Adipose tissue (tissue), 3 donors: ENCODE results near the gene VAV2. TPM values are rescaled to one million over a fixed set of nuclear protein-coding genes. Genes with fewer than 3 reads are reported as not detected.

Source experiments
- H3K27ac ChIP-seq: one replicate; pipeline ENCODE4 v1.5.1; 2013; ENCODE audit warnings: low read depth, low read length
- WGBS, 3 donors: extraction: QIAGEN DNeasy Blood & Tissue Kit; methylation state at CpG; one replicate each; pipeline ENCODE4 v1.1.7; 2013; 5-methylcytosine and 5-hydroxymethylcytosine counted together
- polyA plus RNA-seq, 3 donors: library from polyadenylated mRNA; stranded (reverse); fragments of 200-250 nt; gene quantifications; one replicate each; pipeline ENCODE4 v1.2.3, GENCODE V29; 2013
- donor health status: healthy with polysubstance abuse.
- donor health status: Bipolar disorder and iron deficiency.
- donor health status: healthy.

VAV2 gene
- polyA plus RNA-seq, 3 donors: 6.0 to 15.2 (median 6.9) TPM

GRCh38 chr9:133987446-133987788, 4.7 kb downstream of the VAV2 start:
- H3K27ac ChIP-seq: no peak overlapping the region
- WGBS, 3 donors: 83 to 88% (median 86%) methylated on average over 14 of the region's 14 CpGs

GRCh38 chr9:133986774-133987445, 5.2 kb downstream of the VAV2 start:
- 81 to 93% (median 88%) methylated on average over 13 of the region's 13 CpGs for WGBS, 3 donors
- no peak overlapping the region for H3K27ac ChIP-seq

- no peak overlapping the region for H3K27ac ChIP-seq
- 76 to 77% (median 77%) methylated on average over 6 of the region's 6 CpGs for WGBS, 3 donors
Measured at GRCh38 chr9:133986061-133986460, 6.1 kb downstream of the VAV2 start.

- no peak overlapping the region for H3K27ac ChIP-seq
- 80 to 88% (median 87%) methylated on average over 24 to 25 of the region's 25 CpGs for WGBS, 3 donors
Measured at GRCh38 chr9:133982971-133983720, 9.0 kb downstream of the VAV2 start.

- H3K27ac ChIP-seq: no peak overlapping the region
- 68 to 94% (median 90%) methylated on average over 28 of the region's 28 CpGs for WGBS, 3 donors
Measured at GRCh38 chr9:133981958-133982681, 10.0 kb downstream of the VAV2 start.

- WGBS, 3 donors: 84 to 91% (median 89%) methylated on average over 14 of the region's 14 CpGs
- no peak overlapping the region for H3K27ac ChIP-seq
Measured at GRCh38 chr9:133981589-133981957, 10.6 kb downstream of the VAV2 start.

- H3K27ac ChIP-seq: no peak overlapping the region
- 66 to 92% (median 90%) methylated on average over 25 of the region's 25 CpGs for WGBS, 3 donors
Measured at GRCh38 chr9:133980864-133981588, 11.1 kb downstream of the VAV2 start.

- 39 to 83% (median 77%) methylated on average over 21 to 22 of the region's 22 CpGs for WGBS, 3 donors
- no peak overlapping the region for H3K27ac ChIP-seq
Measured at GRCh38 chr9:133979921-133980863, 11.9 kb downstream of the VAV2 start.

- no peak overlapping the region for H3K27ac ChIP-seq
- 27 to 29% (median 28%) methylated on average over 33 to 37 of the region's 37 CpGs for WGBS, 3 donors
Measured at GRCh38 chr9:133979273-133979920, 12.7 kb downstream of the VAV2 start.

GRCh38 chr9:133978899-133979272, 13.2 kb downstream of the VAV2 start:
- 34 to 48% (median 45%) methylated on average over 15 to 16 of the region's 16 CpGs for WGBS, 3 donors
- no peak overlapping the region for H3K27ac ChIP-seq

- WGBS, 3 donors: 35 to 92% (median 88%) methylated on average over 13 of the region's 13 CpGs
- no peak overlapping the region for H3K27ac ChIP-seq
Measured at GRCh38 chr9:133978226-133978898, 13.8 kb downstream of the VAV2 start.

- WGBS, 3 donors: 60 to 92% (median 90%) methylated on average over 26 of the region's 26 CpGs
- H3K27ac ChIP-seq: no peak overlapping the region
Measured at GRCh38 chr9:133977421-133978201, 14.5 kb downstream of the VAV2 start.

GRCh38 chr9:133976887-133977286, 15.2 kb downstream of the VAV2 start:
- no peak overlapping the region for H3K27ac ChIP-seq
- WGBS, 3 donors: 76 to 96% (median 96%) methylated on average over 9 of the region's 9 CpGs

GRCh38 chr9:133976191-133976861, 15.8 kb downstream of the VAV2 start:
- H3K27ac ChIP-seq: no peak overlapping the region
- 82 to 91% (median 89%) methylated on average over 17 of the region's 17 CpGs for WGBS, 3 donors

- H3K27ac ChIP-seq: no peak overlapping the region
- 86 to 94% (median 92%) methylated on average over 3 of the region's 3 CpGs for WGBS, 3 donors
Measured at GRCh38 chr9:133975511-133975910, 16.6 kb downstream of the VAV2 start.
